NCI-H146 (cell line): ENCODE measurements around the gene LITAF.
A peak's percentile ranks its signal among the peaks of the same experiment; 100 is the strongest.
"Not testable (repeated sequence)": the region's sequence is repeated elsewhere in the genome, so short reads cannot be mapped to it uniquely, and the experiment has no call there.

Experiments
- DNase-seq: peaks from one replicate; lab custom pipeline; 2025; lab: John Stamatoyannopoulos, UW

LITAF gene

DNA sequence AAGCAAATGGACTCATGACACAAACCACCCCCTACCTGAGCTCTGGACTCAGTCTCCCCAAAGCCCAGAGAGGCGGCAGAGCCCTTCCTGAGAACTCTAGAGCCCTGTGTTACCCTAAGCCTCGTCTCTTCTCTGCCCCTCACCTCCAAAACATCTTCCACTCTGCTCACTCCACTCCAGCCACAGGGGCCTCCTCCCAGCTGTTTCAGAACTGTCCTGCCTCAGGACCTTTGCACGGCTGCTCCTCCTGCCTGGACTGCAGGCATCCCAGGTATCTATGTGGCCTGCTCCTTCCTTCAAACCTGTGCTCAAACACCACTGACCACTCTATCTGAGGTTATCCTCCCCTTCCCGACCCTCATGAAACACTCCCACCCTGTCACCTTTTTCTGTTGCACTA is 12.9 kb upstream of the LITAF start:
- no peak for DNase-seq

DNA sequence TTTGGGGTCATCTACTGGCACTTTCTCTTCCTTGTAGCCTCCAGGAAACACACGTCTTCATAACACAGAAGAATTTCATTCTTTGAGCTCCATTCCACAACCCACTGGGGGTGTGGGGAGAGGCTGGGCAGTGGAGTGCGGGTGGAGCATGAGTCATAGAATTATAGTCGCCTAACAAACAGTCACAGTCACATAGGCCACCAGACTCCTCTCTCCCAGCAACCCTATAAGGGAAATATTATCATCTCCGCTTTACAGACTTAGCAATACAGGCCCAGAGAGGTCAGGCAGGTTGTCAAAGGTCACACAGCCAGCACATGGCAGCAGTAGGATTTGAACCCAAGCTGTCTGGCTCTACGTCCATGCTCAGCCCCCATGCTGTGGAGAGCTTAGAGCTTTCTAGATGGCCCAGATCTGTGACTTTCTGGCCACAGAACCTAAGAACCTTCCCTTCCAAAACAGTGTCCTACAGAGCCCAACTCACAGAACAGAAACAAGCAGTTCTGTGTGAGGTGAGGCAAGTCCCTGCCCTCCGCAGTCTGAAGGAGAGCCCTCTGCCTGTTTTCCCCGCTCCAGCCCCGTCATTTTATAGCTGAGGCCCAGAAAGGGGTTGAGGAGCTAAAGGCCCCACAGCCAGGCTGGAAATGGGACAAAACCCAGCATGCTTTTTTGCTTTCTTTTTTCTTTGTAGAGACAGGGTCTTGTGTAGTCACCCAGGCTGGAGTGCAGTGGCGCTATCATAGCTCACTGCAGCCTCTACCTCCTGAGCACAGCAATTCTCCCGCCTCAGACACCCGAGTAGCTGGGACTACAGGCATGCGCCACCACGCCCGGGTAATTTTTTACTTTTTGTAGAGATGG is 10.7 kb upstream of the LITAF start:
- DNase-seq: no peak

DNA sequence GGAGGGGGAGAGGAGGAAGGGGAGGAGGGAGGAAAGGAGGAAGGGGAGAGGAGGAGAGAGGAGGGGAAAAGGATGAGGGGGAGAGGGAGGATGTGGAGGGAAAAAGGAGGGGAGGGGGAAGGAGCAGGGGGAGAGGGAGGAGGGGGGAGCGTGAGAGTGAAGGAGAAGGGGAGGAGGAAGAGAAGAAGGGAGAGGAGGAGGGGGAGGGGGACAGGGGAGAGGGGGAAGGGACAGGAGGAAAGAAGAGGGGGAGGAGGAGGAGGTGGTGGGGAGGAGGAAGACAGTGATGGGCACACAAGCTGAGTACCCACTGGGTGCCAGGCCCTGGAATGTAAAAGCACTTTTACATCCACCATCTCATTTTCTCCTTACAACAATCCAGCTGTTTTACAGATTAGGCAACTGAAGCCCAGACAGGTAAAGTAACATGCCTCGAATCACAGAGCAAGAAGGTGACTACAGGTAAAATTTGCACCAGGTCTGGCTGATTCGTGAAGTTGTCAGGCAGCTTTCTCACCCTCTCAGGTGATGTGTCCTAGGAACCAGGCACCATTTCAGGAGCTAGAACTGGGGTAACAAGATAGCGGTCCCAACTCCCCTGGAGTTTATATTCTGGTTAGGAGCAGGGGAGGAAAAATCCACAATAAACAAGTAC is 10.0 kb upstream of the LITAF start:
- no peak for DNase-seq

DNA sequence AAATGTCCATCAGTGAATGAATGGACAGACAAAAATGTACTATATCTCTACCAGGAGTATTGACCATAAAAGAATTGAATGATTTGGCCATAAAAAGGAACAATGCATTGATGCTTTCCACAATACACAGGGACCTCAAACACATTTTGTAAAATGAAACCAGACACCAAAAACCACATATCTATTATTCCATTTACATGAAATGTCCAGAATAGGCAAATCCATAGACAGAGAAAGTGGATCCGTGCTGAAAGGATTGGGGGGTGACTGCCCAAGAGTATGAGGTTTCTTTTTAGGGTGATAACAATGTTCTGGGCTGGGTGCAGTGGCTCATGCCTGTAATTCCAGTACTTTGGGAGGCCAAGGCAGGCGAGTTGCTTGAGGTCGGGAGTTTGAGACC is 6.9 kb upstream of the LITAF start:
- DNase-seq: no peak

DNA sequence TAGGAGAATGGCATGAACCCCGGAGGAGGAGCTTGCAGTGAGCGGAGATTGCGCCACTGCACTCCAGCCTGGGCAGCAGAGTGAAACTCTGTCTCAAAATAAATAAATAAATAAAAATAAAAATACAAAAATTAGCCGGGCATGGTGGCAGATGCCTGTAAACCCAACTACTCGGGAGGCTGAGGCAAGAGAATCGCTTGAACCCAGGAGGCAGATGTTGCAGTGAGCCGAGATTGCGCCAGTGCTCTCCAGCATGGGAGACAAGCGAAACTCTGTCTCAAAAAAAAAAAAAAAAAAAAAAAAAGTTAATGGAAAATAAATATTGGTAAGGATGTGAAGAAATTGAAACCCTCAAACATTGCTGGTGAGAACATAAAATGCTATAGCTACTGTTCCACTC is 6.4 kb upstream of the LITAF start:
- not testable (repeated sequence) for DNase-seq

DNA sequence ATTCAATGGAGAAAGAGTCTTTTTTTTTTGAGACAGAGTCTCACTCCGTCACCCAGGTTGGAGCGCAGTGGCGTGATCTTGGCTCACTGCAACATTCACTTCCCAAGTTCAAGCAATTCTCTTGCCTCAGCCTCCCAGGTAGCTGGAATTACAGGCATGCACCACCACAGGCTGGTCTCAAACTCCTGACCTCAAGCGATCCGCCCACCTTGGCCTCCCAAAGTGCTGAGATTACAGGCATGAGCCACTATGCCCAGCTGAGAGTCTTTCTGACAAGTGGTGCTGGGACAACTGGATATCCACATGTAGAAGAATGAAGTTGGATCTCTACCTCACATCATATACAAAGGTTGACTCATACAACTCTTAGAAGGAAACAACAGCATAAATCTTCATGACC is 4.9 kb upstream of the LITAF start:
- not testable (repeated sequence) for DNase-seq

DNA sequence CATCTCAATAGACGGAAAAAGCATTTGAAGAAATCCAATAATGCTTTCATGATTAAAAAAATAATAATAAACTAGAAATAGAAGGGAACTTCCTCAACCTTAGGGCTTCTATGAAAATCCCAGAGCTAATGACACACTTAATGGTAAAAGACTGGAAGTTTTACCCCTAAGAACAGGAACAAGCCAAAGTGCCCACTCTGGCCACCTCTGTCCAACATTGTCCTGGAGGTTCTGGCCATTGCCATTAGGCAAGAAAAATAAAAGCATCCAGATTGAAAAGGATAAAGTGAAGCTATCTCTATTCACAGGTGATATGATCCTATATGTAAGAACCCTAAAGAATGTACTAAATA is 2.5 kb upstream of the LITAF start:
- no peak for DNase-seq

DNA sequence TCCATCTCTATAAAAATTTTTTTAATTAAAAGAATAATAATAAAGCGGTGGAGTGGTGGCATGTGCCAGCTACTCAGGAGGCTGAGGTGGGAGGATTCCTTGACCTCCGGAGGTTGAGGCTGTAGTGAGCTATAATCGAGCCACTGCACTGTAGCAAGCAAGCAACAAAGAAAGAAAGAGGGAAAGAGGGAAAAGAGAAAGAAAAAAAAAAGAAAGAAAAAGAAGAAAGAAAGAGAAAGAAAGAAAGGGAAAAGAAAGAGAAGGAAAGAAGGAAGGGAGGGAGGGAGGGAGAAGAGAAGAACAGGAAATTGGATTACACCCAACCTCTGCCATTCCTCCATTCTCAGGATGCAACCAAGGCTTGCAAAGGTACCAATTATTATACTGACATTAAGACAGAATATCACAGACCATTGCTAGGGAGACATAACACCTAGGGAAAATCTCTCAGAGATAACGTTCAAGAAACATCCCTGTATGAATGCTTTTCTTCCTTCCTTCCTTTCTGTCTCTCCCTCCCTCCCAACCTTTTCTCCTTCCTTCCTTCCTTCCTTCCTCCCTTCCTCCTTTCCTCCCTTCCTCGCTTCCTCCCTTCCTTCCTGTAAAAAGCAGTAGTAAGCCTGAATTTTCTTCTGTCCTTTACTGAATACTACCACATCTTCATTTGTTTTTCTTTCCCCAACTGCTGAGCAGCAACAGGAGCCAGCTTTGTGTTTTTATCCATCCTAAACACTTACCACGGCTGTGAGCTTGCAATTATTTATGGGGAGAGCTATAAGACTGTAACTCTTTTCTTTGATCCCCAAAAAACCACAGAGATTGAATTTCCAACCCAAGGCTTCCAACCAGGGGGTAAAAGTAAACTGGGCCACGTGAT is 1.8 kb upstream of the LITAF start:
- DNase-seq: no peak

DNA sequence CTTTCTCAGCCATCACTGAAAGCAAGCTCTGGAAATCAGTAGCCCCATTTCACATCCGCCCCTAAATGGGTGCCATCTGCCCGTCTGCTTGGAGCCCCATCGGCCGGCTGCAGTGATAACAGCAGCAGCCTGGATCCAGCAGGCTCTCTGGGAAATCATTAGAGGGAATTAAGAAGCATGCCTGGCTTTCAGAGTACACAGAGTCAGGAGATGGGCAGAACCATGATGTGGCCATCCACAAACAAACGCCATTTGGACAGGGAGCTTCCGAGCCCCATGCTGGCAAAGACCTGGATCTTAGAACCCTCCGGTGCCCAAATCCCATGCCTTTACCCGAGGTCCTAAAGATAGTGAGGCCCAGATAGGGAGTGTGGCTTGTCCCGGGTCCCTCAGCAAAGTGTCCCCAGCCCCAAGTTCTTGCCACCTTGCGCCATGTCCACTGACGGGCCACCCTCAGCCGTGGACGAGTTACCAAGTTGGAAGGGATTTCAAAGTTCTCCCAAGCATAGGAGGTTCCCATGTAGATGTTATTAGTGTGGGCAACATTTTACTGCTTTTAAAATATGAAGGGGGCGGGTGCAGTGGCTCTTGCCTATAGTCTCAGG is 1.0 kb upstream of the LITAF start:
- DNase-seq: peak; percentile 49

DNA sequence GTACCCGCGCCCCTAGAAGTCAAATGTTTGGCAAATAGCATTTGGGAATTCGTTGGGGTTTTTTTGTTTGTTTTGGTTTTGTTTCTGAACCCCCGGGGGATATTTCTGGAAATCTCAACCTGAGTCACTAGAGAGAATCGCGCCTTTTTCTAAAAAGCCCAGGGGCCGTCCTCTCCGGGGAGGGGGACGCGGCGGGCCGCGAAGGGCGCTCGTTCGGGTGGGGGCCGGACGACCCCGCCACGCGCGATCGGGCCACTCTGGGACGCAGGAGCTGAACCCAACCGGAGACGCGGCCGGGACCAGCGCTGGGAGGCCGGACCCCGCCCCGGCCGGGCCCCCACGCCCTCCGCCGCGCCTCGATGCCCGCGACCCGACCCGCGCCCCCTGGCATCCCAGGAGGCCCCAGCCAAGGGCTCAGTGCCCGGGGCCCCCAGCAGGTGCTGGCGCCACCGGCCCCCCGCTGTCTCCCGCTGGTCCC is 302 bp downstream of the LITAF start:
- DNase-seq: no peak

DNA sequence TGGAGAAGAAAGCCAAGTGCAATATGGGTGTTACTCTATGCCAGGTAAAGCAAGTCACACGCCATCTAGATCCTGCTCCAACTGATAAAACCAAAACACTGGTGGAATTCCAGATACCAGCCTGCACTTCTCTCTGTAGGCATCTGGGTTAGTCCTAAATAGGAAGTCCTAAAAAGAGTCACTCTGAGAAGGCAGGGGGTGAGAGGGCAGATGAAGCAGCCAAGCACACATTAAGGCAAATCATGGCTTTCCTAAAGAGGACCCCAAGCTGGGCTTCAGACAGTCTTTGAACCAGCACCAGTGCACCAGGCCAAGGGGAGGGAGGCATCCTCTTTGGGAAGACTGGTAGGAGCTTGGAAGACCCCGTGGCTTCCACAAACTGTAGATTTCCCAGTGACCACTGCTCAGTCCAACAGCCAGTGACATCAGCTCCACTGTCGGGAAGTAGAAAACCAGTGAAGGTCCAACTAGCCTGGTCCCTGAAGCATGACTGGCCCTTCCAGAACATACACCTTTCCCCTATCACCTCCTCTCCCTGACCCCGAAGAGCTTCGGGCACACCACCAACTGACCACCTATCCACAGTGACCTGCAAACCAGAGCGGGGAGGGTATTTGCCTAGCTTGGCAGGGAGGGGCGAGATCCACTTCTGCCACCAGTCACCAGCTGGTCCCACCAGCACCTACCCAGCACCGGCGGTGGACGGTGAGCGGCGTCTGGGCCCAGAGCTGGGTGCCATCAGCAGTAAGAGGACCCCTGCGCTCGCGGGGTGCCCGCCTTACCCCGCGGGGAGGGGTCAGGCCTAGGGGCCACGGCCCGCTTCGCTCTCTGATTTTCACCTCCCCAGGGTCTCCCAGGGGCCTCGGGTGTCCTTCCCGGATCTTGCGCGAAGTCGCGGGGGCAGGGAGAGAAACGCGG is 1.0 kb downstream of the LITAF start:
- DNase-seq: no peak

DNA sequence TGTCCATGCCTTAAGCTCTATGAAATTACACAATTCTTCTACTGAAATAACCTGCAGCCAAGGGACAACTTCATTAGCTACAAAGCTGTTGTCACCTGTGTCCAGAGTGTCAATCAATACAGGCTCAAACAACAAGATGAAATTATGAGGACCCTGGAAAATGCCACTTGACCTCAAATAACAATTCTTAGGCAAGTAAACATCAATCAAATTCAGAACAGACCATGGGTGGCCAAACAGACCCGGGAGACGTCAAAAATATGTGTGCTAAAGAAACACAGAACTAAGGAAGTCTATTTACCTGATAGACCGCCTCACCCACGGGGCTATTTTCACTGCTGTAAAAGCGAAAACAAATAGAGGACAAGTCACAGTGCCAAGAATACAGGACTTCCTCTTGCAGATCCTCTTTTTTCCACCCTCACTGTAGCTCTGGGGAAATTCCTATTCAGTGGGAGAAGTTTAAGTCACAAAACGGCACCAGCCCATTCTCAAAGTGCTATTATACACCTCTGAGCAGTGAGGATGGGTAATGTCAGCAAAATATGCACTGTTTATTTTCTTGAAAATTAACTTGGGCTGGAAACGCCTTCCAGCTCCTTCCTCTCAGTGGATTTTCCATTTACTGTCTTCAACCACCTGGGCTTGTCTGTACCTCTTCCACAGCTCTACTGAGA is 2.7 kb downstream of the LITAF start:
- peak; percentile 73 for DNase-seq

DNA sequence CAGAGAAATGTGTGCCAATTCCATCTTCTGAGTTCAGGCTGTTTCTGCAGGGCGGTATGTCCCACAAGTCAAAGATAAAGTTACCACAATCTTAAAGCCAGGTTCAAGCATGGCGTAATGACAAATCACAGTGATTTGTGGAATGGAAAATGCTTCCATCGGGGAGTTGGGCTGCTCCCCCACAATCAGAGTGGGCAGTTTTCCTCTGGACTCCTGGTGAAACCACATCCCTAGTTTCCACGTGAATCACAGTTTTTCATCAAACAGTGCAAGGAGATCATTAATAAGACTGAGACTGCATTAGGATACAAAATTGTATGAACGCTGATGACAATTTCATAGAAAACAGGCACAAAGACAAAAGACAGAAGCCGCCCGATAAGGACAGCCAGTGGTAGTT is 3.6 kb downstream of the LITAF start:
- no peak for DNase-seq

DNA sequence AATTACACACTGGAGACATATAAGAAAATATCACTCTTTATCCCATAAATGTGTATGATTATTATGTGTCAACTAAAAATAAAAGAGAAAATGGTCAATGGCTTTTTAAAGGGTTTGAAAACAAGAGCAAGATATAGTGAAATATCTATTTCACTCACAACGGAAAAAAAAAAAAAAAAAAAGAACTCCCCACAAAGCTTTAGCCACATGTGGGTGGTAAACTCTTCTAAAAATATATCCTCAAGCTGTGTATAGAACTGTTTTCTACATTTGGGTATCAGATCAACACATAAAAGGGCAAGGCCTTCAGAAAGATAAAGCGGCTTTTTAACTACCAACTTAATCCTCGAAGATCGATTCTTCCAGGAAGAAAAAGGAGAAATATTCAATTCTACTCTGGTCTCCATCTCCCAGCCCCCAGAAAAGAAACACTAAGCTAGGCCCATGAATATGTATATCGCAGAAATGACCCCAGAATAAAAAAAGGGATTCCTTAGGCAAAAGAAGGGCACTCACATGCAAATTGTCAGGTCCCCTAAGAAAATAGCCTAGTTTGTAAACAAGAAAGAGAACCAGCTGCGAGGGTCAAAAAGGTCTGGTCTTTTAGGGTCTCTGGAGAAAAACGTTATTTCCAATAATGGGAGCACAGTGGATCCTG is 4.4 kb downstream of the LITAF start:
- DNase-seq: no peak

DNA sequence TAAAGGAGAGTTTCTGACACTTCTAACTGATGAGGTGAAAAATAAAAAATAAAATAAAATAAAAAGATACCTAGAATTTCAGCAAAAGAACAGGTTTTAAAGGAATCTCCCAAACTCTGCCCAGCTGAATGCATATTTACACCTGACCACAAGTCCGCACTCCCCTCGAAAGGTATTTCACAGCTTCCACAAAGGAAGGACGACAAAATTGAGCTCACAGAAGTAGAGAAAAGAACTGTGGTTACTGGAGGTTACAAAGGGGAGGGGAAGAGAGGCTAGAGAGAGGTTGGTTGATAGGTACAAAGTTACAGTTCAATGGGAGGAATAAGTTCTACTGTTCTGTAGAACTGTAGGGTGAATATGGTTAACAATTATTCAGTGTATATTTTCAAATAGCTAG is 5.0 kb downstream of the LITAF start:
- no peak for DNase-seq

DNA sequence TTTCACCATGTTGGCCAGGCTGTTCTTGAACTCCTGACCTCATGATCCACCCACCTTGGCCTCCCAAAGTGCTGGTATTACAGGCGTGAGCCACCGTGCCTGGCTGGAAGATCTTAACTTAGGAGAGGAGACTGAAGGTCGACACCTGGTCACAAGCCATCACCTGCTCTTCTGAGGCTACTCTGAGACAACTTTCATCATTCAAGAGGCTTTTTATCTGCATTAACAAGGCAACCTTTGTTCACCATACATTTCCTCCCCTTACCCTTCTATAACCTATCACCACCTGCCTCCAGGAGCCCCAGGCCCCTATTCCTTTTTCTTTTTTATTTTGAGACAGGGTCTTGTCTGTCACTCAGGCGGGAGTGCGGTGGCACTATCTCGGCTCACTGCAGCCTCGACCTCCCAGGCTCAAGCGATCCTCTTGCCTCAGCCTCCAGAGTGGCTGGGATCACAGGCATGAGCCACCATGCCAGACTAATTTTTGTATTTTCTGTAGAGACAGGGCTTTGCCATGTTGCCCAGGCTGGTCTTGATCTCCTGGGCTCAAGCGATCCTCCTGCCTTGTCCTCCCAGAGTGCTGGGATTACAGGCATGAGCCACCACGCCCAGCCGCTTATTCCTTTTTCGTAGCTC is 6.2 kb downstream of the LITAF start:
- no peak for DNase-seq

DNA sequence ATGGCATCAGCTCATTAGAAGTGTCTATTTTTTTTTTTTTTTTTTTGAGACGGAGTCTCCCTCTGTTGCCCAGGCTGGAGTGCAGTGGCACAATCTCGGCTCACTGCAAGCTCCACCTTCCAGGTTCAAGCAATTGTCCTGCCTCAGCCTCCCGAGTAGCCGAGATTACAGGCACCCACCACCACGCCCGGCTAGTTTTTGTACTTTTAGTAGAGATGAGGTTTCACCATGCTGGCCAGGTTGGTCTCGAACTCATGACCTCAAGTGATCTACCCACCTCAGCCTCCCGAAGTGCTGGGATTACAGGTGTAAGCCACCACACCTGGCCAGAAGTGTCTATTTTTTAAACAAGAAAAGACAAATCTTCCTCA is 9.4 kb downstream of the LITAF start:
- not testable (repeated sequence) for DNase-seq

DNA sequence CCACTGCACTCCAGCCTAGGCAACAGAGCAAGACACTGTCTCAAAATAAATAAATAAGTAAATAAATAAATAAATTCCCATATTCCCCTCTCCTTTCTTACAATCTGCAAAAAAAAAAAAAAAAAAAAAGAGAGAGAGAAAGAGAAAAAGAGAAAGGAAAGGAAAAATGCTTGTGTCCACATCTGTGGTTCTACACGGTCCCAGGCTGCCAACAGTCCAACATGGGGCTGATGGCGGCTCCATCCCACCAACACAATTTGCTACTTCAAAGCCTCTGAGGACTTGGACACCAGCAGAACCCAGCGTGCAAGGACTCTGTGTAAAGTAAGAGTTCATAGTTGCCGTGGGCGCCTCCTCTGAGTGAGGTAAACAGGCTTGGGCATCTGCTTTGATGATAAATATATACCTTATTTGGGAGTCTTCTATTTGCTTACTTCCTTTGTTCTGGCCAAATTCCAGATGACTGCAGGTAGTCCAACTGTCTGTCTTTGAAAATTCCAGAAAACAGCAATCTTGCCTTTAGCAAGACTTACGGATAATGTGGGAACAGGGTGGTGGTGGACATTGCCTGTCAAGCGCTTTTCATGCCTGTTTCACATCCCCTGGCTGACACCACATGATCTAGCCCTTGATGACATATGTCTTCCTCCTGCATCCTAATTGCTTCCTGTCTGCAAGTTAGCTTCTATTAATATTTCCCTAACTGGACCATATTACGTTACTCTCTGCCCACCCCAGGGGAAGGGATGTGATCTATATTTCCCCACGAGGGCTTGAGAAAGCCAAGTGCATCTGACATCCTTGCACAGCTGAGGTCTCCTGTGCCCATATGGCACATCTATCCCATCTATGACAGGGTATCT is 10.1 kb downstream of the LITAF start:
- DNase-seq: peak; percentile 57

DNA sequence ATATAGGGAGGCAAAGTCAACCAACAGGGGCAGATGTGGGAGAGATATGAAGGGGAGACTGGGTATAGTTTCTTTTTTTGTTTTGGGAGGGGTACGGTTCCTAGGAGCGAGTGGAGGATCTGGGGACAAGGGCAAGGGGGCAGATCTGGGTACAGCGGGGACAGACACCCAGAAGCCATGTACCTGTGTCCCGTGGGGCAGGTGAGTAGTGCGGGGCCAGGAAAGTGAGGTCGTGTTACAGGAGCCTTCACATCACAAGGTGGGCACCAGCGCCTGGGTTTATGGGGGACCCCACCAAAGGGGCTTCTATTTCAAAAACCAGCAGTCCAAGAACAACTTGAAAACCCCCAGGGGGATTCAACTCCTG is 11.5 kb downstream of the LITAF start:
- no peak for DNase-seq
